ENCODE data around the gene TMEM208.

- TF ChIP-seq CTCF (IDR thresholded peaks at IDR 0.05) (no peak), NR2C2 (CRISPR knock-in tag; IDR thresholded peaks at IDR 0.05) (no peak), ATF1 (CRISPR knock-in tag; IDR thresholded peaks at IDR 0.05) (no peak), CREB1 (CRISPR knock-in tag; IDR thresholded peaks at IDR 0.05) (no peak), JUN (CRISPR knock-in tag; IDR thresholded peaks at IDR 0.05) (no peak), RELA (CRISPR knock-in tag; IDR thresholded peaks at IDR 0.05; ENCODE audit: borderline replicate concordance) (no peak), E2F4 (CRISPR knock-in tag; IDR thresholded peaks at IDR 0.05; ENCODE audit: borderline replicate concordance, low read depth) (no peak), FOXP4 (CRISPR knock-in tag; IDR thresholded peaks at IDR 0.05) (no peak), HMGXB4 (CRISPR knock-in tag; IDR thresholded peaks at IDR 0.05) (no peak), USF1 (CRISPR knock-in tag; IDR thresholded peaks at IDR 0.05) (no peak), PRDM15 (CRISPR knock-in tag; IDR thresholded peaks at IDR 0.05) (no peak), CBFB (CRISPR knock-in tag; IDR thresholded peaks at IDR 0.05; ENCODE audit: low read depth) (no peak)
These were observed 9.8 kb downstream of the TMEM208 start for GRCh38 chr16:67236563-67237395.

All from WTC11 (cell line).